ENCODE measurements around the gene FLNB.
"Not testable (repeated sequence)": the region's sequence is repeated elsewhere in the genome, so short reads cannot be mapped to it uniquely, and the experiment has no call there.

The FLNB gene

GRCh38 chr3:58197588-58197987 lies 189.4 kb downstream of the FLNB start:
- in situ Hi-C loops (cut with MboI; ENCODE audit: low sequenced_read_pairs) = no loop called here

- in situ Hi-C loops (cut with MboI; ENCODE audit: low sequenced_read_pairs) = no loop called here
These were observed 190.1 kb downstream of the FLNB start for GRCh38 chr3:58198362-58198761.

GRCh38 chr3:58198804-58199203 lies 190.6 kb downstream of the FLNB start:
- in situ Hi-C loops (cut with MboI; ENCODE audit: low sequenced_read_pairs) = no loop called here

- in situ Hi-C loops (cut with MboI; ENCODE audit: low sequenced_read_pairs) = no loop called here
These were observed 192.0 kb downstream of the FLNB start for GRCh38 chr3:58200121-58200709.

GRCh38 chr3:58200846-58201355 lies 192.7 kb downstream of the FLNB start:
- in situ Hi-C loops (cut with MboI; ENCODE audit: low sequenced_read_pairs) = no loop called here

GRCh38 chr3:58201451-58201850 lies 193.2 kb downstream of the FLNB start:
- in situ Hi-C loops (cut with MboI; ENCODE audit: low sequenced_read_pairs) = not testable (repeated sequence)

GRCh38 chr3:58202917-58203360 lies 194.7 kb downstream of the FLNB start:
- in situ Hi-C loops (cut with MboI; ENCODE audit: low sequenced_read_pairs) = no loop called here

GRCh38 chr3:58203541-58203940 lies 195.3 kb downstream of the FLNB start:
- in situ Hi-C loops (cut with MboI; ENCODE audit: low sequenced_read_pairs) = no loop called here

GRCh38 chr3:58204720-58205119 lies 196.5 kb downstream of the FLNB start:
- in situ Hi-C loops (cut with MboI; ENCODE audit: low sequenced_read_pairs) = no loop called here

- in situ Hi-C loops (cut with MboI; ENCODE audit: low sequenced_read_pairs) = no loop called here
These were observed 197.8 kb downstream of the FLNB start for GRCh38 chr3:58205981-58206380.

GRCh38 chr3:58206406-58207011 lies 198.3 kb downstream of the FLNB start:
- in situ Hi-C loops (cut with MboI; ENCODE audit: low sequenced_read_pairs) = no loop called here

GRCh38 chr3:58207954-58208353 lies 199.7 kb downstream of the FLNB start:
- in situ Hi-C loops (cut with MboI; ENCODE audit: low sequenced_read_pairs) = no loop called here

- in situ Hi-C loops (cut with MboI; ENCODE audit: low sequenced_read_pairs) = no loop called here
These were observed 201.7 kb downstream of the FLNB start for GRCh38 chr3:58209933-58210332.

- in situ Hi-C loops (cut with MboI; ENCODE audit: low sequenced_read_pairs) = no loop called here
These were observed 202.7 kb downstream of the FLNB start, which contains the start of gene DNASE1L3 for GRCh38 chr3:58210761-58211460. DNASE1L3 (minus strand) TSS chr3:58210972; CDS start chr3:58210906, 66 bp downstream.

GRCh38 chr3:58214484-58215316 lies 206.5 kb downstream of the FLNB start:
- in situ Hi-C loops (cut with MboI; ENCODE audit: low sequenced_read_pairs) = no loop called here

GRCh38 chr3:58215317-58216025 lies 207.2 kb downstream of the FLNB start:
- in situ Hi-C loops (cut with MboI; ENCODE audit: low sequenced_read_pairs) = no loop called here

- in situ Hi-C loops (cut with MboI; ENCODE audit: low sequenced_read_pairs) = no loop called here
These were observed 208.4 kb downstream of the FLNB start for GRCh38 chr3:58216496-58217195.

GRCh38 chr3:58217209-58217811 lies 209.1 kb downstream of the FLNB start:
- in situ Hi-C loops (cut with MboI; ENCODE audit: low sequenced_read_pairs) = no loop called here

GRCh38 chr3:58218904-58219303 lies 210.7 kb downstream of the FLNB start:
- in situ Hi-C loops (cut with MboI; ENCODE audit: low sequenced_read_pairs) = no loop called here

Measured in HL-60/S4 treated with retinoic acid at 250 ng/mL for 4 days and 3 days (cell line).